Stimulated activated CD4-positive, alpha-beta T cell treated with anti-CD3 and anti-CD28 coated beads, Interleukin-12 subunit alpha, Interleukin-12 subunit beta, amount 100 ng/mL, for 48 hours (primary cell): Measurements from ENCODE around the gene MMP3.
A peak's percentile ranks its signal among the peaks of the same experiment; 100 is the strongest.

Experiments
- DNase-seq, 3 donors: peaks; one replicate each; pipeline ENCODE4 v3.0.0-alpha.2; 2020; ENCODE audit warnings: low read depth in 2 of 3, low spot score in 1 of 3

The MMP3 gene

DNA sequence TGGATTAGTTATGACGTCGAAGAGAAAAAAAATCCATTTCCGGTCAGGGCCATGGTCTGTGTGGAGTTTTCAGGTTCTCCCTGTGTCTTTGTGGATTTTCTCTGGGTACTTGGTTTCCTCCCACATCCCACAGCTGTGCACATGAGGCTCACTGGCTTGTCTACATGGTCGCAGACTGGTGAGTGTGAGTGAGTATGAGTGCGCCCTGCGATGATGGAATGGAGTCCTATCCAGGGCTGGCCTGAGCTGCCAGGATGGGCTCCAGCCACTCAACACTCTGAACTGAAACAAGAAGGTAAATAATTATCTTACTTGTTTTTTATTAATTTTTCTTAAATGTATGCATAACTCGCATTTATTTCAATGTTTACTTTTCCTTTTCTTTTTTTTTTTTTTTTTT, 10.8 kb downstream of the MMP3 start:
- no peak for DNase-seq

DNA sequence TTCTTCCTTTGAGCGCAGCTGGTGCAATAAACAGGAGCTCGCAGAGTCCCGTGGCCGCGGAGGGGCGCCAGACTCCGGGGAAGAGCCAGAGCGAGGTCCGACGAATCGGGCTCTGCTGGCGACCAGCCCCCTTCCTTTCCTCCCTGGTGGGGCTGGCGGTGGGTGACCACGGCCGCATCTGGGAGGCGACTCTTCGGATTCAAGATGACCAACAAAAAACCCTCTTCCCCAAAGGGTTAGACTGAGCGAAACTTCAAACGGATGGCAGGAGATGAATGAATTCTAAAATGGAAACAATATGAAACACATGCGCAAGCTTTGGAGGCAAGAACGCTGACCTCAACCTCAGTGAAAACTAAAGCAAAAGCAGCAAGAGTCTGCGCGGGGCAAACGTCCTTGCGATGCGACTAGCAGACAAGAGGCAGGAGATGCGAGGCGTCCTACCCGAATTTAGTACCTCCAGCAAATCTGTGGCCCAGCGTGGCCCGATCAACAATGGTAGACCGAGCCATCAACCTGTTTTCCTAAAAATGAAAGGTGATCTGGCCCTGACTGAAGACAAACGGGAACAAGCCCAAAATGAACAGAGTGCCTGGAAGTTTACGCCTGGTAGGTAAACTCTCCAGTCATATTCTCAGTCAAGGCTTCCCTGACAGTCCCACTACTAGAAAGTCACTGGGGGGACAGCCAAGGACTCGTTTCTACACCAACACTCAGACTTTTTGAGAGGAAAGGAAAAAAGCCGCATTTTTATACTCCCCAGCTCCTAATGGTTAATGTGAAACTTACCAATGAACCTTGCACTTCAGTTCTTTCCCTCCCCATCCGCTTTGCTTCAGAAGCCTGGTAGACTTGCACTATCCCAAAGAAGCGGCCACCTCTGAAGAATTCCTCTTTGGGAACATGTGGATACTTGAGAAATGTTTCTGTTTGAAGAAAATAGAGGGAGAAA, 11.6 kb downstream of the MMP3 start:
- DNase-seq, result peak in 1 of 3 donors; percentile 2

DNA sequence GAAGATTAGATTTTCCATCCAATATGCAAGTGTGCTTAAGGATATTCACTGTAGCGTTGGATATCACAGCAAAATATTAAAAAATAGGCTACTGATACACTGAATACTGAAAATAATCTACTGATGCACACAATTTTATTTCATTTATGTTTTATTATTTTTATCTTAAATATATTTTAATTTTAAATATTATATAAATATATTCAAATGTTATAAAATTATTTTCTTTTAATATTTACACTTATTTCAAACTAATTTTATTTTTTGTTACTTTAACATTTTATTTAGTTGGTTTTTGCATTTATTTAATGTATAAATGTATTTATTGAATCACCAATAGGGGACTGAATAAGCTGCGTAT, 12.3 kb downstream of the MMP3 start:
- DNase-seq, result no peak

DNA sequence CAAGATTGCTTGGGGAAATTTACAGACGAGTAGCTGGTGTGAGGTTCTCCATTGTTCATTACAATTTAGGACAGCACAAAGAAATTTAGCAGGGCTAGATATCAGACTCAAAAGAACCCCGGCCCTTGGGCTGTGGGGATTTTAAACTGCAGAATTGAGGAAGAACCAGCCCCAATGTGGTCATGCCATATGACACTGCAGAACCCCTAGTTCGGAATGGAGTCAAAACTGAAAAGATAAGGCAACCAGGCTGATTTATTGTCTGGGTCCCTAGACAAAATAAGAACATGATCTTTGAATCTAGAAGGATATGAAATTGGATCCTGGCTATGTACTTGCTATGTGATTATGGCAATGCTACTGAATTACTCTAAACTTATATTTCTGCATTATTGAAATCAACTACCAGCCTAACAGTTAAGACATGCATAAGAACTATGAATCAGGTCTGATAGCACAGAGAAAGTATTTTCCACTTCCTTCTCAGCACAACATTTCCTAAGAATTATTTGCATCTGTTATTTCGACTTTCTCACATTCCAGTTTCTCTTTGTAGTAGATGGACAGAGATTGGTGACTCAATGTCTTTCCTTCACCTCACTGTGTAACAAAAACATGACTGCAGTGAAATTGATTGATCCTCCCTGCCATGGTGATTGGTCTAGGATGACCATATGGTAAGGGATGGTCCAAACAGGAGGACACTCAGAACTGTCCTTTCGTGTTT, 13.2 kb downstream of the MMP3 start:
- DNase-seq, result no peak

DNA sequence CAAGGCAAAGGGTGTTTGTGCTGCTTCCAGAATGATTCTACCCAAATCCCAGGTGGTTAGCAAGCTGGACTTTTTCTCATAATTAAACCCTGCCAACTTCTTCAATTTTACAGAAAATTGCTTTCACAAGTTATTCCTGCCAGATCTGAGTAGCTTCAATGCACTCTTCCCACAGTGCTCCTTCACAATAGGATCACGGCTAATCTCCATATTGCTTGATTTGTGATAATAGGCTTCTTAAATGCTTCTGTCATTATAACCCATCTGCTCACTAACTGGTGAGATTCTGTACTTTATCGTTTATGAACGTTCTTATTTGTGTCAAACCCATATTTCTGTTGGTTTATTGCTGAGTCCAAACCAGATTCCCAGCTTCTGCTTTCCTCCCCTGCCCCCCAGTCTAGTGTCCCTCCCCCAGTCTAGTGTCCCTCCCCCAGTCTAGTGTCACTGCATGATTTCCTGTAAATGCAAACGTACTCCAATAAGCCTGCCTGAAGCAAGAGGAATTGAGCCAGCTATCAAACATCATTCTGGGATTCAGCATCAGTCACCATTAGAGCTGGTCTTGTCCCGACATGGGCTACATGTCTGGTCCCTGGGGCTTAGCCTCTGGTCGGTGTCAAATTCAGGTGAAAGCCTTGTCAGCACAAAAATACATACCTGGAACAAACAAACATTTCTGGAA, 14.0 kb downstream of the MMP3 start:
- no peak for DNase-seq

DNA sequence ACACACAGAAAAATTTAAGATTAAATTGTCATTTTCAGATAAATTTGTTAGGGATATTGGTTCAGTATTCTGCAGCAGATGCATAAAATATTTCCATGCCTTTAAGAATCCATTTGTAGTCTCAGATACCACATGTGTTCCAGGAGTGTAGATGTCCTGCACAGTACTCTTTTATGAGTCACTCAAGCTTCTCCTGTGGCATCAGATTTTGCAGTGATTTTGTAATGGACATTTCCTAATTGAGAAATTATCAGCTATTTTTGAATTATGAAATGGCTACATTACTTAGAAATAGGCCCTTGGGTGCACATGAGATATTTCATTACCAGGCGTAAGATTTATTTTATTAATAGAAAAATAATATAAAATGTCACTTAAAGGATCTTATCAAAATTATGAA, 18.9 kb downstream of the MMP3 start:
- DNase-seq, result no peak

DNA sequence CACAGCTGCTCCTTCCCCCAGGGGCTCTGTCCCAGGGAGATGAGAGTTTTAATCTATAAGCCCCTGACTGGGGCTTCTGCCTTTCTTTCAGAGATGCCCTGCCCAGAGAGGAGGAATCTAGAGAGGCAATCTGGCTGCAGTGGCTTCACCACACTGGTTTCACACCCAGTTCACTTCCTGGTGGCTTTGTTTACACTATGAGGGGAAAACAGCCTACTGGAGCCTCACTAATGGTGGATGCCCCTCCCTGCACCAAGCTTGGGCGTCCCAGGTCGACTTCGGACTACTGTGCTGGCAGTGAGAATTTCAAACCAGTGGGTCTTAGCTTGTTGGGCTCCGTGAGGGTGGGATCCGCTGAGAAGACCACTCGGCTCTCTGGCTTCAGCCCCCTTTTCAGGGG, 23.9 kb downstream of the MMP3 start:
- DNase-seq, result no peak

DNA sequence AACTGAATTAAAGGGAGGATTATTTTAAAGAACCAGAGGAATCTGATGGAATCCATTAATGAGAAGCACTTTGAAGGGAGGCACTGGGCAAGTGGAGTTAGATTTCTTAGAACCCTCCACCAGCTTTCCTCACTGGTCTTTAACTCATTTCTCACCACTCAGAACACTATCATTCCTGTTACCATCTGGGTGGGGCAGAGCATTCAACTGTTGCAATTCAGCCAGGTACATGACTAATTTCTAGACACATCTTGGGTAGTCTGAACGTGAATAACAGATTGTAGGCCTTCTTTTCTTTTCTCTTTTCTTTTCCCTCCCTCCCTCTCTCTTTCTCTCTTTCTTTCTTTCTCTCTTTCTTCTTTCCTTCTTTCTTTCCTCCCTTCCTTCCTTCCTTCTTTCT, 29.9 kb downstream of the MMP3 start:
- no peak for DNase-seq

DNA sequence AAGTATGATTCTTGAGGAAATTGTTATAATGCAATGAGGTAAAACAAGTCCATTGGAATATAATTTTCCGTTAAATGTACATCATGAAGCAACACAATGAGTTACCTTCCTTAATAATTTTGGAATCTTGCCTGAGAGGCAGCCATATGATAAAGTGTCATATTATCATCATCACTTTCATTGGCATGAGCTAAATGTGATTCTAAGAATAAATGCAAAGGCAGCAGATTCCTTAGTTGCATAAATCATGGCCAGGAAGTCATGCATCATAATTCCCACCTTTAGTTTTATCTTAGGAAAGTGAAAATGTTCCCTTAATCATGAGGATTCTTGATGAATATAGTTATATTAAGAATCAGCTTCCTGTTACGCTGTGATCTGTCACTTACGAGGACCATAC, 31.2 kb downstream of the MMP3 start:
- DNase-seq, result no peak

DNA sequence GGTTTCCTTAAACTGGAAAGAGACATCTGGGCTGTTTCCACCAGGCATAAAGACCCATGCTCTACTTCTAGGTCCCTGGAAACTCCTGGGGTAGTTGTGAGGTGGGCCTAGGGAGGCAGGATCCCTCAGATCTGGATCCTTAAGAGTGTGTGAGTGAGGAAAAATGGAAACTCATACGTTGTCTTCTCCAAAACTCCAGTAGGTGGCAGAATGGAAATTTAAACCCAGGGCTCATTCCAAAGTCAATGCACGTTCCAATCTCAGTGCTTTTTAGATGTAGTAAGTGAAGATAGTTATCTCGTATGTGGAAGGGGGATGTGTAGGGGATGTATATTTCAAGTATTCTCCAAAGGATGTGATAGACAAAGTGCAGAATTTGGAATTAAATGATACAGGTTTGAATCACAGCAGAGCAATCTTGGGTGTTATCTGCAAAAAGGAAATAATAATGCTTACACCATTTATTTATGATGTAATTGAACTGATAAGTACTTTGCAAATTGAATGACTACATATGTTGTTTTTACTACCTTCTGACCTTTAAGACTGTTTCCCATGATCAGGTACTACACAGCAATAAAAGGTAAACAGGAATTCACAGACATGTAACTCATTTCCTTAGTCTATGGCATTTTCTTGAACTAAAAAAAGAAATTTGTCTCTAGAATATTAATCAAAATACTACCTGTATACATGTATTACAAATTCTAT, 32.3 kb downstream of the MMP3 start:
- DNase-seq, result no peak

DNA sequence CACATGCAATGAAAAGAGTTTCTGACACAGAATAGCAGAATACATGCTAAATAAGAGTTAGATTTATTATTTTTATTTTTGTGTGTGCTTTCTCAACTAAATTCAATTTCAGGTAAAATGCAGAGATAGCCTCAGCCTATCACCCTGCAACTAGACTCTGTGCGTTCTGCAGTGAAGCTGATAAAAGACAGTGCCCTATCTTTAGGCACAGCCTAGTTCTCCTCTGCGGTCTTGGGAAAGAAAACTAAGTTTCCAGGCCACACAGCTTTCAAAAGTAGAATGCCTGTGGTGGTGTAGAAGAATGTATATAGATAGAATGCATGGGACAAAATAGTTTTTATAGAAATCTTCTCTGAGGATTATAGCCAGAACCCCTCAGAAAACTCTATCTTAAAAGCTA, 33.4 kb downstream of the MMP3 start:
- no peak for DNase-seq

DNA sequence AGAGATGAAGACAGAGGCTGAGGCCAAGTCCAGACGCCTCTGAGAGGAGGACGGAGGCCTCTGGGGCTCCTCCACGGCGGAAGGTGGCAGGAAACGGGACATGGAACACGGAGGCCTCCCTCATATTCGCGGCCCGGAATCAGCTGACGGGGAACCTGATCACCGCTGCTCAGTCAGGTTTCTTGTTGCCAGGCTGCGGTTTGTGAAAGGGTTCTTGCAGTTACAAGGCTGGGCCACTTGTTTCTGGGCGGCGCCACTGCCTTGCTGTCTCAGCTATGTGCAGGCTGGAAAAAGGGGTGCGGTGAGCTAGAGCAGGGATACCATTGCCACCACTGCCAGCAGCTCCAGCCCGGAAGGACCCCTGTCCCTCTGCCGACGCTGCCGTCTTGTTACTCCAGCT, 35.5 kb downstream of the MMP3 start:
- DNase-seq, result no peak

DNA sequence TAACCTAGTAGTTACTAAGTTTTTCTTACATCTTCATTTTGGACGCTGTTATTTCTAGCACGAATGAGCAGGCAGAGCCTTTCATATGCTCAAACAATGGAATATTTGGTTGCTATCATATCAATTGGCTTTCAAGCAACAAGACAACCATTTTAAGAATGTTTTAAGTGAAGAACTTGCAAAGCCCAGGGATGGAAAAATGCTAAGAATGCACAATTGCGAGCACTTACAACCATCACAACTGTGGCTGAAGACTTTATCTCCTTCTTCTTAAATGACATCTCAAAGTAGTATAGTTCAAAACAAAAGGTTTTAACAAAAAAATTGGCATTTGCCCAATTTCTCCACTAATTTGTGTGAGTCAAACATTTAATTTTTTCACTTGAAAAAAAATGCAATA, 37.1 kb downstream of the MMP3 start:
- no peak for DNase-seq

DNA sequence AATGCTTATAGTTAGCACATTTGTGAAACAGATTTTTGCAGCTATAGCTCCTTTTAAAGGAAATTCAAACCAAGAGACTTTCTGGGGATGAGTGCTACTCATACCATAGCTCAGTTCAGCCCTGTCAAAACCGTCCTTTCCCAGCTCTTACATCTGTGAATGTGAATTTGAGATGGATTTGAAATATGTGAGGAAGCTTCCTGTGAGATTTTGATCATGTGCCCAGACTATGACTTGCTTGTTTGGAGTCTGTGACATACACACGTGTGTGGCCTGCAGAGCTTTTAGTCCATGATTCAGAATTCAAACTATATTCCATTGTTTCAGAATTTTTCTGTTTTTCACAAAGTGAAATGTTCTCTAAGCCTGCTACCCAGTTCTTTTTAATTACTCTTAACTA, 41.1 kb downstream of the MMP3 start:
- DNase-seq, result no peak

DNA sequence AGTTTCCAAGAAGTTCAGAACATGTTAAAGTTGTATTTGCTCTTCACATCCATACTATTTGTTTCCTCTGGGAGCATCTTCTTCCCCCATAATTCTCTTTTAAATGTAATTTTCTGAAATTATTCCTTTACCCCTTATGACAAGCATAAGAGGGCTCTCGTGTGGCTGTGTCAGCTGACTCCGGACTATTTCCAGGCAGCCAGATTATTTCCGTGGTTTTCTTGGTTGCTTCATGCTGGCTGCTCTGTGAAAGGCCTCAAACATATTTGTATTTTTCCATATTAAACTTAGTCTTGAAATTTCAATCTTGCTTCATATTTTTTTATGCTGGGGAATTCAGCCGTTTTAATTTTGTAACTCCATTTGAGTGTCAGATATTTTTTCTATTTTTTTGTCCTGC, 42.6 kb downstream of the MMP3 start:
- DNase-seq, result no peak

DNA sequence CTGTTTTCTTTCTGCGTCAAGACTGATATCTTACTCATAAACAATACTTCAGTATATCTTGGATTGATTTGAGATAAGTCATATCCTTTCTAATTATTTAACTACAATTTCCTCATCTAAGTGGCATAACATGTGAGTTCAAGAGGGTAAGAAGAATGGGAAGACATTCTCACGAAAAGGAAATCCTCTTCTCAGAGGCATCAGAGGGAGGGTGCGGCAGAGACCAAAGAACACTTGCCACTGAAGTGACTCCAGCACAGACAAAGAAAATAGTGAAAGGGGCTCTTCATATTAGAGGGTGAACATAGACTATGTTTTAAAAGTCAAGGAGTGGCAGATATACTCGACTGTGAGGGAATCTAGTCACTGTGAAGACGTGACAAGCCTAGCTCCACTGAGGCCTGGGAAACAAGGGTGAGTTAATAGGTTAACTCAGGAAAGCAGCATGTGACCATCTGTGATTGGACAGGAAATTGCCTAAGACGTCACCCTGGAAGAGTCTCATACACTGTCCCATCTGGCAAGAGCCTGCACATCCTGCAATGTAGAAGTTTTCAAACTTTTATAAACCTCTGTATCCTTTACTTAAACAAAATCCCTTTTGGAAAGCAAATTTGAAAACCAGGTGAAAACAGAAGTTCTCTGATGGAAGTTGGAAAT, 43.6 kb downstream of the MMP3 start:
- DNase-seq, result no peak

DNA sequence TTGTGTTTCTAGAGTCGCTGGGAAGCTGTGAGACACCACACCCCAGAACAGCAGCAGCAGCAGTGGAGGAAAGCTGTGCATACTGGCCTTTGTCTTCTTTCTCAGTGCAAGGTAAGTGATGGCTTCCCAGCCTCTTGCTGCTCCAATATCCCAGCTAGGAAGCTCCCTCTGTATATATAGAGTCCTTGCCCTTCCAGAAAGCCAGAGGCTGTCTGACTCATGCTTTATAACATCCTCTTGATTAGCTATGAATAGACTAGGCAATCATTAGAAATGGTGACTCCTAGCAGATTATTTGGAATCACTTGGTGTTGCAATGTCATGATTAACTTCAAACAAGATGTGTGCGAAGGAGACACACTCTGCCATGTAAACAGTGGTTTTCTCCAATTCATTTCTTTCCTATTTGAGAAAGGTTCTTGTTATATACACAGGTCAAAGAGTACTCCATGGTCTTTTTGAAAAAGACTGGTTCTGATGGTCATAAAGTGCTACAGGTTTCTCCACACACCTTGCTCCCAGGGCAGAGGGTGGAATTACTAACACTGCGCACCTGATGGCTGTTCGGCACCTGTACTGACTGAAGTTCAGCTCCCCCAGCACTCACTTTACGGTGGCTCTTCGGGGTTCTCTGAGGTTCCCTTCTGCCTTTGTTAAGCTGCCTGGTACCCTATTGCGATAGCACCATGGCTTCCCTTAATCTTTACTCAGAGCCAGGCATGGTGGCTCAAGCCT, 45.2 kb downstream of the MMP3 start, which contains the start of gene MMP1:
Gene MMP1, minus strand, starts transcription at position 149 of the 735 bp plus-strand sequence. Its CDS starts 68 bp downstream, at position 81.
- no peak for DNase-seq

DNA sequence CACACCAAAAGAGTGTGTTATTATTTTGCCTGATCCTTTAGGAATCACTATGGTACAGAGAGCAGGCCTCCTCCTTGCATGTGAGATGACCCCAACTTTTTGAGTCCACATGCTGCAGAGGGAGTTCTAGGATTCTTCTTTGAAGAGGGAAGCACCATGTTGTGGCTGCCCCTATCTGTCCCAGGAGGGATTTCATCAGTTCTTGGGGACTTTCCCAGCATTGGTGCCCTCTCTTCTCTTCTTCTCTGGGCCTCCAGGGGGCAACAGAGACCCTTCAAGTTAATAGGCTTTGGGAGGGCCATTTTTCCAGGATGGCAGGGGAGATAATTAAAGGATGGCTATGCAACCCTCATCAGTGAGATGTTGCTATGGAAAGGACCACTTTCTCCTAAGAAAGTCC, 49.0 kb downstream of the MMP3 start:
- DNase-seq, result no peak

DNA sequence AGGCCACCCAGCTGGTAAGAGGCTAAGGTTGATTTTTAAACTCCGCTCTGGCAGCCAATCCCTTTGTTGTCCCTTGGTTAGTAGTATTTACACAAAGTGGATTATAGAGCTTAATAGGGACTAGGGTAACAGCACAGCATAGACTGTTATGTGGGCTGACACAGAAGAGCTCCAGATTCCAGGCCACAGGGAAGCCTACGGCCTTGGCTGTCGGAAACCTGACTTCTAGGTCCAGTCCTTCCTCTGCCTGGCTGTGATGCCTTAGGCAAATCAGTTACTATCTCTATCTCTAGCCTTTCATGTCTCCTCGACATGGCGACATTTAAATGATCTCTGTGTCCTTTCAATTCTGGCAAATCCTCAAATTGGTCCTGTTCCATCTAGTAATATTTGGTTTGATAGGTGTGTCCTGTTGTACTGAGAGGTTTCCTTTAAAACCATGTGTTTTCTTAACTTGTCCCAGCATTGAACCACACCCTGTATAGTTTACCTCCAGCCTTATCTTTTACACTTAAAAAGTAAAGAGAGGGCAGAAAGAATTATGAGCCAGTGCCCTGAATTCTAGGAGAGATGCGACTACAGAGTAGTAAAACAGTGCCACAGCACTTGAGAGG, 49.6 kb downstream of the MMP3 start:
- DNase-seq, result no peak

DNA sequence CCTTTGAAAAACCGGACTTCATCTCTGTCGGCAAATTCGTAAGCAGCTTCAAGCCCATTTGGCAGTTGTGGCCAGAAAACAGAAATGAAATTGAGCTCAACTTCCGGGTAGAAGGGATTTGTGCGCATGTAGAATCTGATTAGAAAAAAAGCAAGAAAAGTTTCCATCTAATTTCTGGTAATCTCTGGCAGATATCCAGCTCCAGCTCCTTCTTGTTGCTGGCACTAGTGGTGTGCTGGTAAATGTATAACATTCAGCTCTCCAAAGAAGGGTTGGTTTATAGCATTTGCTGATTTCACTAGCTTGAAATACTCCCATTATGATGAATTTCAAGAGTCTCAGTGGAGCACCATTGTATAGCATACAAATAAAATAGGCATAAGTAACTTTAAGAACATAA, 50.8 kb downstream of the MMP3 start:
- no peak for DNase-seq
